A549 (cell line): Measurements from ENCODE around the gene STK17A.

Source experiments
- ESRRA ChIP-seq: fragments of 150-350 bp; IDR thresholded peaks from 2 replicates; pipeline ENCODE4 v1.6.1; 2014; ENCODE audit warnings: mild to moderate bottlenecking, low read length, borderline replicate concordance
- FOSB ChIP-seq: fragments of 250-450 bp; sonication (Bioruptor Pico); IDR thresholded peaks from 2 replicates; pipeline ENCODE4 v1.5.0; 2020; ENCODE audit warnings: mild to moderate bottlenecking, moderate library complexity
- KDM1A ChIP-seq: fragments of 200-600 bp; sonication (generic); IDR thresholded peaks from 2 replicates; pipeline ENCODE4 v1.6.1; 2016; ENCODE audit warnings: low read depth, mild to moderate bottlenecking
- MAX ChIP-seq: IDR thresholded peaks from 2 replicates; pipeline ENCODE4 v1.6.1; 2012
- NR3C1 ChIP-seq: fragments of >200 bp; sonication (Bioruptor Twin); formaldehyde crosslinking; IDR thresholded peaks from 3 replicates; pipeline ENCODE4 v1.6.1; 2017
- POLR2A ChIP-seq: IDR thresholded peaks from 2 replicates; pipeline ENCODE4 v1.6.1; 2012; ENCODE audit warnings: mild to moderate bottlenecking, low read length
- SMC3 ChIP-seq: fragments of >200 bp; sonication (Bioruptor Twin); formaldehyde crosslinking; IDR thresholded peaks from 3 replicates; pipeline ENCODE4 v1.6.1; 2018; ENCODE audit warnings: inconsistent platforms
- USF2 ChIP-seq: fragments of 450-650 bp; IDR thresholded peaks from 2 replicates; pipeline ENCODE4 v1.6.1; 2014; ENCODE audit warnings: antibody characterized with exemption
- TF ChIP-seq, protein P1 (sequence below): fragments of >200 bp; sonication (Bioruptor Twin); formaldehyde crosslinking; IDR thresholded peaks from 3 replicates; pipeline ENCODE4 v1.5.1; 2016
- TF ChIP-seq, protein P2 (sequence below): fragments of 250-450 bp; sonication (Bioruptor Pico); IDR thresholded peaks from 2 replicates; pipeline ENCODE4 v1.5.0; 2020; ENCODE audit warnings: low read depth, mild to moderate bottlenecking, moderate library complexity

DNA sequence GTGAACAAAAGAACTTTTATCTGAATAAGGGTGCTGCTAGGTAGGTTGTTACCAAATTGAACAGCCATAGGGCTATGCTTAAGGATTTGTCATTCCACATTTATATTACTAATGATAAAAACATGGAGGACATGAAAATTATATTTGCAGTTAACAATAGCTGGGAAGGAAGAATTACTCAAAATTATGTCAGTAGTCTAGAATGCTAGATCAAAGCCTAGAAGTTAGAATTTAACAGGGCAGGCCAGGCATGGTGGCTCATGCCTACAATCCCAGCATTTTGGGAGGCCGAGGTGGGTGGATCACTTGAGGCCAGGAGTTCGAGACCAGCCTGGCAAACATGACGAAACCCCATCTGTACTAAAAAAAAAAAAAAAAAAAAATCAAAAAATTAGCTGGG lies 9.4 kb downstream of the STK17A start:
- TF ChIP-seq USF2 (no peak), MAX (no peak), SMC3 (no peak), KDM1A (no peak), ESRRA (no peak), POLR2A (no peak), FOSB (CRISPR knock-in tag) (no peak), NR3C1 (no peak)
- TF ChIP-seq, protein P1, sequence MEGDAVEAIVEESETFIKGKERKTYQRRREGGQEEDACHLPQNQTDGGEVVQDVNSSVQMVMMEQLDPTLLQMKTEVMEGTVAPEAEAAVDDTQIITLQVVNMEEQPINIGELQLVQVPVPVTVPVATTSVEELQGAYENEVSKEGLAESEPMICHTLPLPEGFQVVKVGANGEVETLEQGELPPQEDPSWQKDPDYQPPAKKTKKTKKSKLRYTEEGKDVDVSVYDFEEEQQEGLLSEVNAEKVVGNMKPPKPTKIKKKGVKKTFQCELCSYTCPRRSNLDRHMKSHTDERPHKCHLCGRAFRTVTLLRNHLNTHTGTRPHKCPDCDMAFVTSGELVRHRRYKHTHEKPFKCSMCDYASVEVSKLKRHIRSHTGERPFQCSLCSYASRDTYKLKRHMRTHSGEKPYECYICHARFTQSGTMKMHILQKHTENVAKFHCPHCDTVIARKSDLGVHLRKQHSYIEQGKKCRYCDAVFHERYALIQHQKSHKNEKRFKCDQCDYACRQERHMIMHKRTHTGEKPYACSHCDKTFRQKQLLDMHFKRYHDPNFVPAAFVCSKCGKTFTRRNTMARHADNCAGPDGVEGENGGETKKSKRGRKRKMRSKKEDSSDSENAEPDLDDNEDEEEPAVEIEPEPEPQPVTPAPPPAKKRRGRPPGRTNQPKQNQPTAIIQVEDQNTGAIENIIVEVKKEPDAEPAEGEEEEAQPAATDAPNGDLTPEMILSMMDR, result no peak
- TF ChIP-seq, protein P2, sequence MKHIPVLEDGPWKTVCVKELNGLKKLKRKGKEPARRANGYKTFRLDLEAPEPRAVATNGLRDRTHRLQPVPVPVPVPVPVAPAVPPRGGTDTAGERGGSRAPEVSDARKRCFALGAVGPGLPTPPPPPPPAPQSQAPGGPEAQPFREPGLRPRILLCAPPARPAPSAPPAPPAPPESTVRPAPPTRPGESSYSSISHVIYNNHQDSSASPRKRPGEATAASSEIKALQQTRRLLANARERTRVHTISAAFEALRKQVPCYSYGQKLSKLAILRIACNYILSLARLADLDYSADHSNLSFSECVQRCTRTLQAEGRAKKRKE (CRISPR knock-in tag), result no peak
